Raji (cell line): ENCODE data around the gene SLC22A14.

Source experiments
- POLR2A ChIP-seq: IDR thresholded peaks from 2 replicates; pipeline ENCODE4 v1.6.1; 2011; ENCODE audit warnings: low read depth, low read length, control low read depth; ENCODE audit not compliant: insufficient read depth

SLC22A14 gene

GRCh38 chr3:38281895-38282686 lies at the start of gene SLC22A14:
Gene SLC22A14, plus strand, starts transcription at chr3:38282294. Its CDS starts 23,733 bp downstream, at chr3:38306027.
- TF ChIP-seq POLR2A, result no peak

GRCh38 chr3:38232701-38233100 lies 49.4 kb upstream of the SLC22A14 start:
- no peak for TF ChIP-seq POLR2A

- TF ChIP-seq POLR2A, result no peak
These were observed 46.6 kb upstream of the SLC22A14 start for GRCh38 chr3:38235466-38235865.

- no peak for TF ChIP-seq POLR2A
These were observed 43.6 kb upstream of the SLC22A14 start for GRCh38 chr3:38238416-38239008.

GRCh38 chr3:38245930-38246329 lies 36.2 kb upstream of the SLC22A14 start:
- no peak for TF ChIP-seq POLR2A

GRCh38 chr3:38247366-38248035 lies 34.6 kb upstream of the SLC22A14 start:
- TF ChIP-seq POLR2A, result no peak

GRCh38 chr3:38250198-38250597 lies 31.9 kb upstream of the SLC22A14 start:
- TF ChIP-seq POLR2A, result no peak

GRCh38 chr3:38251197-38251596 lies 30.9 kb upstream of the SLC22A14 start:
- TF ChIP-seq POLR2A, result no peak

GRCh38 chr3:38253704-38254103 lies 28.4 kb upstream of the SLC22A14 start:
- TF ChIP-seq POLR2A, result no peak

- TF ChIP-seq POLR2A, result no peak
These were observed 27.2 kb upstream of the SLC22A14 start for GRCh38 chr3:38254872-38255271.

GRCh38 chr3:38255627-38256026 lies 26.5 kb upstream of the SLC22A14 start:
- TF ChIP-seq POLR2A, result no peak

- TF ChIP-seq POLR2A, result no peak
These were observed 24.5 kb upstream of the SLC22A14 start for GRCh38 chr3:38257583-38257982.

- no peak for TF ChIP-seq POLR2A
These were observed 21.6 kb upstream of the SLC22A14 start for GRCh38 chr3:38260474-38260873.

- no peak for TF ChIP-seq POLR2A
These were observed 17.7 kb upstream of the SLC22A14 start for GRCh38 chr3:38264353-38264771.

- no peak for TF ChIP-seq POLR2A
These were observed 17.3 kb upstream of the SLC22A14 start for GRCh38 chr3:38264779-38265178.
